Neural progenitor cell (in vitro differentiated cells): Measurements from ENCODE around the gene RGS11. TPM values are rescaled to one million over a fixed set of nuclear protein-coding genes. Genes with fewer than 3 reads are reported as not detected.

Experiments
- DNase-seq: peaks from one replicate; pipeline ENCODE4 v3.0.0-alpha.2; 2016; ENCODE audit warnings: low spot score
- H2AFZ ChIP-seq: fragments of 200-600 bp; sonication (generic); replicated peaks from 2 replicates; pipeline ENCODE4 v1.6.1; 2016; ENCODE audit warnings: antibody characterized with exemption
- H3F3A ChIP-seq: fragments of 200-600 bp; sonication (generic); 2 replicates; pipeline ENCODE4 v1.6.1; 2016; ENCODE audit warnings: antibody characterized with exemption, low read depth
- H3K27ac ChIP-seq: fragments of 200-600 bp; sonication (generic); 2 replicates; pipeline ENCODE4 v1.5.1; 2016; ENCODE audit warnings: mild to moderate bottlenecking
- H3K27me3 ChIP-seq: fragments of 200-600 bp; sonication (generic); 2 replicates; pipeline ENCODE4 v1.6.1; 2016; ENCODE audit warnings: mild to moderate bottlenecking, moderate library complexity
- H3K36me3 ChIP-seq: fragments of 200-600 bp; sonication (generic); 2 replicates; pipeline ENCODE4 v1.5.1; 2016
- H3K4me1 ChIP-seq: fragments of 200-600 bp; sonication (generic); 2 replicates; pipeline ENCODE4 v1.6.1; 2016; ENCODE audit warnings: mixed run types
- H3K4me2 ChIP-seq: fragments of 200-600 bp; sonication (generic); 2 replicates; pipeline ENCODE4 v1.6.1; 2016
- H3K4me3 ChIP-seq: fragments of 200-600 bp; sonication (generic); 2 replicates; pipeline ENCODE4 v1.5.1; 2016
- H3K79me2 ChIP-seq: fragments of 200-600 bp; sonication (generic); 2 replicates; pipeline ENCODE4 v1.6.1; 2016; ENCODE audit warnings: low read depth
- H3K9ac ChIP-seq: fragments of 200-600 bp; sonication (generic); 2 replicates; pipeline ENCODE4 v1.6.1; 2016
- H3K9me3 ChIP-seq: fragments of 200-600 bp; sonication (generic); 2 replicates; pipeline ENCODE4 v1.5.1; 2016; ENCODE audit warnings: low read depth
- H4K20me1 ChIP-seq: fragments of 200-600 bp; sonication (generic); 2 replicates; pipeline ENCODE4 v1.6.1; 2016; ENCODE audit warnings: low read depth
- H3K27ac Mint-ChIP-seq: 3 replicates; pipeline ENCODE4 v1.8.0; 2021; ENCODE audit warnings: mixed read lengths
- H3K27me3 Mint-ChIP-seq: 2 replicates; pipeline ENCODE4 v1.8.0; 2022; ENCODE audit warnings: low read depth, mild to moderate bottlenecking, inconsistent platforms, moderate library complexity, mixed read lengths; ENCODE audit not compliant: insufficient read depth
- H3K36me3 Mint-ChIP-seq: 3 replicates; pipeline ENCODE4 v1.8.0; 2021; ENCODE audit warnings: mixed read lengths
- H3K4me1 Mint-ChIP-seq: 3 replicates; pipeline ENCODE4 v1.8.0; 2021; ENCODE audit warnings: mixed read lengths
- H3K4me3 Mint-ChIP-seq: 3 replicates; pipeline ENCODE4 v1.8.0; 2021; ENCODE audit warnings: mild to moderate bottlenecking, moderate library complexity, mixed read lengths
- H3K9me3 Mint-ChIP-seq: 3 replicates; pipeline ENCODE4 v1.8.0; 2020; ENCODE audit warnings: mixed read lengths
- EZH2 ChIP-seq: fragments of 200-600 bp; sonication (generic); IDR thresholded peaks from 2 replicates; pipeline ENCODE4 v1.6.1; 2017; ENCODE audit warnings: antibody characterized with exemption, mild to moderate bottlenecking, moderate library complexity
- EZH2phosphoT487 ChIP-seq: fragments of 200-600 bp; sonication (generic); IDR thresholded peaks from 2 replicates; pipeline ENCODE4 v1.6.1; 2017; ENCODE audit warnings: antibody characterized with exemption
- total RNA-seq: library from RNA; depleted of rRNA; stranded (reverse); fragments of >200 nt; gene quantifications from 2 replicates; pipeline ENCODE4 v1.2.3, GENCODE V29; 2015; ENCODE audit warnings: low replicate concordance
- TF ChIP-seq, protein P1 (sequence below): fragments of 200-600 bp; sonication (generic); IDR thresholded peaks from 2 replicates; pipeline ENCODE4 v1.5.1; 2017; ENCODE audit warnings: antibody characterized with exemption, mild to moderate bottlenecking

The RGS11 gene
- total RNA-seq, 1 donor from 2014 or later = 0.52 TPM

DNA sequence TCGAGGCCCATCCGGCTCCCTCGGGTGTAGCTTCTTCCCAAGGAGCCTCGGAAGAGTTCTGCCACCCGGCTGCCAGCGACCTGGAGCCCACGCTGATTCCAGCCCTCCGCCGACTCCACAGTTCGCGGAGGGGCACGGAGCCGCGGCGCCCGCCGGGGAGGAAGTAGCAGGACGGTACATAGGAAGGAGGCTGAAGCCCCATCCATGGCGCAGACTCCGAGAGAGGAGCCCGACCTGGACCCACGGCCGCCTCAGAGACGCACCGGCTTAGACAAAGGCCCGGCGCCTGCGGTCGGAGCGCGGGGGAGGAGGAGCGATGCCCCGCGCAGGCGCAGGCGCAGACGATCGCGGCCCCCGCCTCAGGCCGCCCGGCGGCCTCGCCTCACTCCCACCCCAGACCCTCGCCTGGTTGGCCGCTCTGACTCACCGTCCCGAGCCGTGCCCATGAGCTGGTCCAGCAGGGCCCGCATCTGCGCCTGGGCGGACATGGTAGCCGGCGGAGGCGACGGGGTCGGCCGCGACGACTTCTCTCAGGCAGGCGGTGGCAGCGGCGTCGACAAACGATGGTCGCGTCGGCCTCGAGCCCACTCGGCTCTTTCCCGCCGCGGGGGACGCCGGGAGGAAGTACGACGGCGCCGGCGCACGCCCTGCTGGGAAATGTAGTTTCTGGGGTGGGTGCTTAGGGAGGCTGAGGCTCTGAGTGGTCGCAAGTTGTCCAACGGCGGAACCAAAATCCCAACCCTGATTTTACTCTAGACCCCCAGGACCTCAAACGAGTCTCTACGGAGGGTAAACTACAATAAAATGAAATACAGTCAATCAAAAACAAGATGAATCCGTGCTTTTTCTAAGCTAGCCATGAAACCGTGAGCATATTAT lies 46.7 kb downstream of the RGS11 start, which contains the start of gene LUC7L:
Gene LUC7L, minus strand, starts transcription at position 598 of the 879 bp plus-strand sequence. Its CDS starts 110 bp downstream, at position 488.
- Mint-ChIP-seq H3K27me3 (no peaks in the 10 kb centered on the region), H3K4me3 (peak within 1 kb of the TSS; percentile 97), H3K27ac (peak within 1 kb of the TSS; percentile 87), H3K9me3 (no peaks in the 10 kb centered on the region), H3K4me1 (peaks cover 18% of the 10 kb centered on the region), H3K36me3 (peaks cover 18% of the 10 kb centered on the region)
- Histone ChIP-seq H4K20me1 (peaks cover 46% of the 10 kb centered on the region), H2AFZ (peak within 1 kb of the TSS; percentile 30), H3K9me3 (no peaks in the 10 kb centered on the region), H3K36me3 (peaks cover 20% of the 10 kb centered on the region), H3K4me2 (peak within 1 kb of the TSS; percentile 97), H3K4me3 (peak within 1 kb of the TSS; percentile 88), H3K4me1 (peaks cover 12% of the 10 kb centered on the region), H3K27ac (peak within 1 kb of the TSS; percentile 94), H3K27me3 (no peaks in the 10 kb centered on the region), H3K9ac (peak within 1 kb of the TSS; percentile 95), H3K79me2 (peaks cover 50% of the 10 kb centered on the region), H3F3A (peaks cover 14% of the 10 kb centered on the region)
- peak; percentile 97 for DNase-seq
- TF ChIP-seq, protein P1, sequence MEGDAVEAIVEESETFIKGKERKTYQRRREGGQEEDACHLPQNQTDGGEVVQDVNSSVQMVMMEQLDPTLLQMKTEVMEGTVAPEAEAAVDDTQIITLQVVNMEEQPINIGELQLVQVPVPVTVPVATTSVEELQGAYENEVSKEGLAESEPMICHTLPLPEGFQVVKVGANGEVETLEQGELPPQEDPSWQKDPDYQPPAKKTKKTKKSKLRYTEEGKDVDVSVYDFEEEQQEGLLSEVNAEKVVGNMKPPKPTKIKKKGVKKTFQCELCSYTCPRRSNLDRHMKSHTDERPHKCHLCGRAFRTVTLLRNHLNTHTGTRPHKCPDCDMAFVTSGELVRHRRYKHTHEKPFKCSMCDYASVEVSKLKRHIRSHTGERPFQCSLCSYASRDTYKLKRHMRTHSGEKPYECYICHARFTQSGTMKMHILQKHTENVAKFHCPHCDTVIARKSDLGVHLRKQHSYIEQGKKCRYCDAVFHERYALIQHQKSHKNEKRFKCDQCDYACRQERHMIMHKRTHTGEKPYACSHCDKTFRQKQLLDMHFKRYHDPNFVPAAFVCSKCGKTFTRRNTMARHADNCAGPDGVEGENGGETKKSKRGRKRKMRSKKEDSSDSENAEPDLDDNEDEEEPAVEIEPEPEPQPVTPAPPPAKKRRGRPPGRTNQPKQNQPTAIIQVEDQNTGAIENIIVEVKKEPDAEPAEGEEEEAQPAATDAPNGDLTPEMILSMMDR = no peak
- TF ChIP-seq EZH2phosphoT487 (no peak), EZH2 (no peak)

DNA sequence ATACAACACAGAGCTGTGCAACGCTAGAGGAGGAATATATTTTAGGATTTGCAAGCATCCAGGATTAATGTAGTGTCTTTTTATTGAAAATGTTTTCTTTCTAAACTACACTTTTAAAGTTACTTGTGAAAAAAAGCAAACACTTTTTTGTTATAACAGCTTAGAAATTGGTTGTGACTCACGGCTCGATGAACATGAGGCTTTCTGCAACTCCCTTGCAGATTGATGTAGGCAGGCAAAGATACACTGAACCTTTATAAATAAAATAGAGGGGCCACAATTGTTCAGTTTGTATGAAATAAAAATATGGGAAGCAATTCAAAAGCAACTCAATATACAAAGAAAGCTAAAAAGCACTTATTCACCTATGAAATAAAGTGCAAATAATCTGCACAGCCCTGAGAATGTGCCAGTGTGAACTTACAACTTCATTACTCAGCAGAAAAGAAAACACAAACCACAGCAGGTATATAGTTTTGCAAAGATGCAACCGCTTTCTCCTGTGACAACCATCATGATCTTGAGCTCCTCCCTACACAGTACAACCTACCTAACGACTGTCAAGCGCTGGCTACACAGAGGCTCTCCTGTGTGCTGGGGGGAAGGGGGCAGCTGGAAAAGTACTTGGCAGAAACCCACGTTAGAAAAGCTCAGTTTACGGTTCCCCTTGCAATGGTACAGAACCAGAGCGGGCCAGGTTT lies 47.4 kb downstream of the RGS11 start:
- H3K27ac ChIP-seq = peak overlapping the region; percentile 94
- Mint-ChIP-seq H3K36me3 (peaks cover 20% of the 10 kb centered on the region), H3K9me3 (no peaks in the 10 kb centered on the region), H3K4me3 (peak overlapping the region; percentile 97), H3K27ac (peak overlapping the region; percentile 85), H3K4me1 (peaks cover 18% of the 10 kb centered on the region), H3K27me3 (no peaks in the 10 kb centered on the region)
- H4K20me1 ChIP-seq = peaks cover 53% of the 10 kb centered on the region
- TF ChIP-seq EZH2 = no peak
- TF ChIP-seq EZH2phosphoT487 = no peak
- TF ChIP-seq, protein P1 = no peak
- peak overlapping the region; percentile 97 for H3K4me2 ChIP-seq
- peaks cover 20% of the 10 kb centered on the region for H3K36me3 ChIP-seq
- H3K79me2 ChIP-seq = peaks cover 58% of the 10 kb centered on the region
- DNase-seq = no peak
- peak overlapping the region; percentile 88 for H3K4me3 ChIP-seq
- H3K9me3 ChIP-seq = no peaks in the 10 kb centered on the region
- peak overlapping the region; percentile 95 for H3K9ac ChIP-seq
- H3K4me1 ChIP-seq = peaks cover 12% of the 10 kb centered on the region
- H3F3A ChIP-seq = peaks cover 10% of the 10 kb centered on the region
- no peaks in the 10 kb centered on the region for H3K27me3 ChIP-seq
- H2AFZ ChIP-seq = peak overlapping the region; percentile 30

DNA sequence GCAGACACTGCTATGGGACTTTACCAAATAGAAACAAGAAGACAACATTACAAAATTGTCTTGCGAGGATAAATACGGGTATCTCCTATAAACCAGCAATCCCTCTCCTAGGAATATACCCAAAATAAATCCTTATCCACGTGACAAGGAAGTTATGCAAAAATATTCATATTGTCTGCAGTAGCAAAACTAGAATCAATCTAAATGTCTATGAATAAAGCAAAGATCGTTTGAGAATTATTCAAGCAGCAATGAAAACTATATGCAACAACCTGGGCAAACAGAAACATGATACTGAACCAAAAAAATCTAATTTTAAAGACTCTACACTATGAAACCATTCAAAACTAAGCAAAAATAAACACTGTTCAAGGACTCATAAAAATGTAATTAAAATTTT lies 55.7 kb downstream of the RGS11 start:
- Histone ChIP-seq H3K27me3 (no peaks in the 10 kb centered on the region), H3K27ac (no peak overlapping the region), H4K20me1 (peaks cover 96% of the 10 kb centered on the region), H3K36me3 (peaks cover 9% of the 10 kb centered on the region), H3K4me1 (no peaks in the 10 kb centered on the region), H3K9ac (no peak overlapping the region), H2AFZ (no peak overlapping the region), H3K9me3 (no peaks in the 10 kb centered on the region), H3K79me2 (peaks cover 100% of the 10 kb centered on the region), H3K4me3 (no peak overlapping the region), H3K4me2 (no peak overlapping the region), H3F3A (peaks cover 8% of the 10 kb centered on the region)
- Mint-ChIP-seq H3K4me1 (no peaks in the 10 kb centered on the region), H3K27me3 (no peaks in the 10 kb centered on the region), H3K27ac (no peak overlapping the region), H3K36me3 (peaks cover 25% of the 10 kb centered on the region), H3K4me3 (no peak overlapping the region), H3K9me3 (no peaks in the 10 kb centered on the region)
- no peak for DNase-seq
- TF ChIP-seq EZH2phosphoT487 (no peak), EZH2 (no peak)
- TF ChIP-seq, protein P1 = no peak

Other genes starting within 250 kb of the RGS11 start
- 9.2 and 11.0 TPM in 2 replicates for gene POLR3K, start 222.3 kb downstream of the RGS11 start, total RNA-seq
- gene SNRNP25, start 222.1 kb downstream of the RGS11 start, total RNA-seq = 43.6 and 49.8 TPM in 2 replicates
- gene RHBDF1, start 203.3 kb downstream of the RGS11 start, total RNA-seq = 11.0 and 24.4 TPM in 2 replicates
- 21.2 and 63.4 TPM in 2 replicates for gene MPG, start 197.7 kb downstream of the RGS11 start, total RNA-seq
- gene NPRL3, start 137.3 kb downstream of the RGS11 start, total RNA-seq = 7.6 and 14.8 TPM in 2 replicates
- gene HBZ, start 123.3 kb downstream of the RGS11 start, total RNA-seq = not detected in 2 replicates
- not detected in 2 replicates for gene HBM, start 110.0 kb downstream of the RGS11 start, total RNA-seq
- not detected in 2 replicates for gene HBA2, start 103.1 kb downstream of the RGS11 start, total RNA-seq
- gene HBA1, start 99.3 kb downstream of the RGS11 start, total RNA-seq = not detected in 2 replicates
- 3.8 TPM in 1 of 2 replicates, not detected in the other for gene HBQ1, start 95.5 kb downstream of the RGS11 start, total RNA-seq
- gene LUC7L, start 46.5 kb downstream of the RGS11 start, total RNA-seq = 198 and 231 TPM in 2 replicates
- gene FAM234A, start 41.1 kb downstream of the RGS11 start, total RNA-seq = 115 and 159 TPM in 2 replicates
- 0.84 TPM in 1 of 2 replicates, not detected in the other for gene ARHGDIG, start 4.6 kb upstream of the RGS11 start, total RNA-seq
- gene PDIA2, start 7.2 kb upstream of the RGS11 start, total RNA-seq = 0.53 TPM in 1 of 2 replicates, not detected in the other
- gene AXIN1, start 76.8 kb upstream of the RGS11 start, total RNA-seq = 19.6 and 35.4 TPM in 2 replicates
- 82.2 and 138 TPM in 2 replicates for gene MRPL28, start 94.6 kb upstream of the RGS11 start, total RNA-seq
- 16.7 and 49.5 TPM in 2 replicates for gene PGAP6, start 106.0 kb upstream of the RGS11 start, total RNA-seq
- gene NME4, start 121.3 kb upstream of the RGS11 start, total RNA-seq = 93.3 and 236 TPM in 2 replicates
- gene DECR2, start 125.9 kb upstream of the RGS11 start, total RNA-seq = 7.1 and 24.3 TPM in 2 replicates
- 15.5 and 45.2 TPM in 2 replicates for gene RAB11FIP3, start 149.7 kb upstream of the RGS11 start, total RNA-seq